Measurements from ENCODE around the gene KANSL1. TPM values are rescaled to one million over a fixed set of nuclear protein-coding genes. Genes with fewer than 3 reads are reported as not detected.

Gene KANSL1
- total and polyA plus RNA-seq, 7 experiments from 2014 or later: 17.4 to 230 (median 163) TPM

DNA sequence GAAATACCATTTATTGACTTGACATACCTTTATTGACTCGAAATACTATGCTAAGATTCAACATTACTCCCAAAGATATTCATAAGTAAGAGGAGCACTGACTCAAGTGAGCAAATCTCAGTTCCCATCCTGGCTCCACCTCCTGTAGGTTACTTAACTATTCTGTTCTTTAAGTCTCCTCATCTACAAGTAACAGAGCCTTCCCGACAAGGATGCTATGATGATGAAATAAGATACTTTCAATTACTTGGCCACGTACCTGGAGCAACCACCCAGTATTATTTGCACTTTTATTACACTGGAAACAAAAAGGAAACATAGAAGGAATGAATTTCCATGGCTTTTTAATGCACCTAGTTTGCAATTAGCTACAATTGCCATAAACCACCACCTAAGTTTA is 16.3 kb downstream of the KANSL1 start:
- peak overlapping the region in 6 of 9 donors; percentile 13 to 68 (median 50) for H3K27ac Mint-ChIP-seq
- POLR2A ChIA-PET: interaction anchor here (1.2 to 1.3 kb wide), 2 partner anchors 8 to 16 kb away, joined by 3 to 5 read pairs; partner anchors contain the start of gene KANSL1

GRCh38 chr17:46175891-46176290 is 17.3 kb downstream of the KANSL1 start:
- Mint-ChIP-seq H3K4me3 (peak overlapping the region in 8 of 10 donors; percentile 10 to 98 (median 36)), H3K27ac (peak overlapping the region in 7 of 9 donors; percentile 3 to 68 (median 52)), H3K4me1 (peaks cover 61 to 100% (median 94%) of the 10 kb centered on the region in 7 donors), H3K27me3 (no peaks in the 10 kb centered on the region), H3K36me3 (peaks cover 6 to 35% (median 20%) of the 10 kb centered on the region in 5 donors), H3K9me3 (no peaks in the 10 kb centered on the region)
- ChIA-PET POLR2A (interaction anchor here (0.6 to 1.2 kb wide), 4 partner anchors 9 to 146 kb away, joined by 3 to 5 read pairs (median 4); no protein-coding TSS in a partner anchor), CTCF (interaction anchor here (0.5 to 0.6 kb wide), 2 partner anchors 112 to 913 kb away, joined by 3 read pairs; no protein-coding TSS in a partner anchor)
- intact Hi-C loops (cut with micrococcal nuclease): loop anchor here (1.0 to 5.0 kb wide), 4 partner anchors 8 to 54 kb away; no protein-coding TSS in a partner anchor
- H3K27me3 ChIP-seq (ENCODE audit: control insufficient read depth in 2 of 2, insufficient read depth in 2 of 2, low read length in 2 of 2): no peaks in the 10 kb centered on the region
- peaks cover 62 to 73% of the 10 kb centered on the region in 2 donors for H3K4me1 ChIP-seq (ENCODE audit: control insufficient read depth in 2 of 2, insufficient read depth in 2 of 2, low read length in 2 of 2)
- peaks cover 0 to 14% (median 11%) of the 10 kb centered on the region in 3 experiments for H3K36me3 ChIP-seq (ENCODE audit: control insufficient read depth in 2 of 3, insufficient read depth in 3 of 3, low read length in 3 of 3)
- DNase-seq (no peak), ATAC-seq (no peak)
- no peaks in the 10 kb centered on the region for H3K9me3 ChIP-seq (ENCODE audit: control insufficient read depth in 2 of 3, low read length in 3 of 3)
- H3K27ac ChIP-seq (ENCODE audit: low read depth, low read length): no peak overlapping the region
- H3K4me3 ChIP-seq (ENCODE audit: low read length): no peak overlapping the region

More for the DNA sequence above, 16.3 kb downstream of the KANSL1 start:
- no peak overlapping the region for H3K27ac ChIP-seq (ENCODE audit: low read depth, low read length)
- Mint-ChIP-seq H3K4me3 (peak overlapping the region in 9 of 10 donors; percentile 12 to 98 (median 48)), H3K9me3 (peaks cover 0 to 1% (median 0%) of the 10 kb centered on the region in 11 donors), H3K36me3 (peaks cover 0 to 29% (median 12%) of the 10 kb centered on the region in 5 donors), H3K27me3 (no peaks in the 10 kb centered on the region), H3K4me1 (peaks cover 66 to 100% (median 94%) of the 10 kb centered on the region in 7 donors)
- CTCF ChIA-PET: interaction anchor here (2.4 kb wide), 1 partner anchor 36 kb away, joined by 7 read pairs; no protein-coding TSS in a partner anchor
- no peak overlapping the region for H3K4me3 ChIP-seq (ENCODE audit: low read length)
- H3K27me3 ChIP-seq (ENCODE audit: control insufficient read depth in 2 of 2, insufficient read depth in 2 of 2, low read length in 2 of 2): no peaks in the 10 kb centered on the region
- ATAC-seq (no peak), DNase-seq (no peak)
- H3K4me1 ChIP-seq (ENCODE audit: control insufficient read depth in 2 of 2, insufficient read depth in 2 of 2, low read length in 2 of 2): peaks cover 71 to 72% of the 10 kb centered on the region in 2 donors
- H3K36me3 ChIP-seq (ENCODE audit: control insufficient read depth in 2 of 3, insufficient read depth in 3 of 3, low read length in 3 of 3): peaks cover 0 to 3% (median 2%) of the 10 kb centered on the region in 3 experiments
- intact Hi-C loops (cut with micrococcal nuclease): loop anchor here (1.0 to 5.0 kb wide), 4 partner anchors 7 to 55 kb away; no protein-coding TSS in a partner anchor
- no peaks in the 10 kb centered on the region for H3K9me3 ChIP-seq (ENCODE audit: control insufficient read depth in 2 of 3, low read length in 3 of 3)

- Mint-ChIP-seq H3K36me3 (peaks cover 12 to 45% (median 25%) of the 10 kb centered on the region in 5 donors), H3K4me3 (peak overlapping the region in 8 of 10 donors; percentile 14 to 53 (median 26)), H3K27me3 (no peaks in the 10 kb centered on the region), H3K9me3 (no peaks in the 10 kb centered on the region), H3K27ac (peak overlapping the region in 8 of 9 donors; percentile 9 to 86 (median 42)), H3K4me1 (peaks cover 64 to 100% (median 96%) of the 10 kb centered on the region in 7 donors)
- no peaks in the 10 kb centered on the region for H3K27me3 ChIP-seq (ENCODE audit: control insufficient read depth in 2 of 2, insufficient read depth in 2 of 2, low read length in 2 of 2)
- H3K36me3 ChIP-seq (ENCODE audit: control insufficient read depth in 2 of 3, insufficient read depth in 3 of 3, low read length in 3 of 3): peaks cover 4 to 29% (median 18%) of the 10 kb centered on the region in 3 experiments
- ChIA-PET CTCF (interaction anchor here (1.3 kb wide), 1 partner anchor 8 kb away, joined by 6 read pairs; no protein-coding TSS in a partner anchor), POLR2A (interaction anchor here (1.5 to 2.1 kb wide), 4 partner anchors 12 to 25 kb away, joined by 4 to 7 read pairs (median 4); partner anchors contain the start of gene KANSL1)
- intact Hi-C loops (cut with micrococcal nuclease): loop anchor here in 1 of 2 donors (2.0 kb wide), 1 partner anchor 20 kb away; the partner anchor contains the start of gene KANSL1
- no peak for ATAC-seq
- no peaks in the 10 kb centered on the region for H3K9me3 ChIP-seq (ENCODE audit: control insufficient read depth in 2 of 3, low read length in 3 of 3)
- no peak overlapping the region for H3K4me3 ChIP-seq (ENCODE audit: low read length)
- peak overlapping the region; percentile 40 for H3K27ac ChIP-seq (ENCODE audit: low read depth, low read length)
- peaks cover 50 to 75% of the 10 kb centered on the region in 2 donors for H3K4me1 ChIP-seq (ENCODE audit: control insufficient read depth in 2 of 2, insufficient read depth in 2 of 2, low read length in 2 of 2)
- no peak for DNase-seq
Measured at GRCh38 chr17:46173153-46173552, 20.1 kb downstream of the KANSL1 start.

GRCh38 chr17:46171939-46172338 is 21.3 kb downstream of the KANSL1 start:
- H3K27ac ChIP-seq (ENCODE audit: low read depth, low read length): no peak overlapping the region
- H3K36me3 ChIP-seq (ENCODE audit: control insufficient read depth in 2 of 3, insufficient read depth in 3 of 3, low read length in 3 of 3): peaks cover 4 to 29% (median 18%) of the 10 kb centered on the region in 3 experiments
- H3K27me3 ChIP-seq (ENCODE audit: control insufficient read depth in 2 of 2, insufficient read depth in 2 of 2, low read length in 2 of 2): no peaks in the 10 kb centered on the region
- no peak for ATAC-seq
- Mint-ChIP-seq H3K9me3 (no peaks in the 10 kb centered on the region), H3K27me3 (no peaks in the 10 kb centered on the region), H3K4me1 (peaks cover 61 to 100% (median 96%) of the 10 kb centered on the region in 7 donors), H3K36me3 (peaks cover 12 to 46% (median 25%) of the 10 kb centered on the region in 5 donors), H3K4me3 (peak overlapping the region in 9 of 10 donors; percentile 32 to 81 (median 55)), H3K27ac (peak overlapping the region; percentile 41 to 91 (median 86))
- intact Hi-C loops (cut with micrococcal nuclease): loop anchor here in 1 of 2 donors (2.0 kb wide), 2 partner anchors 13 to 21 kb away; partner anchors contain the start of gene KANSL1
- CTCF ChIA-PET: interaction anchor here (1.3 to 1.7 kb wide), 2 partner anchors 9 to 16 kb away, joined by 6 to 11 read pairs; no protein-coding TSS in a partner anchor
- no peaks in the 10 kb centered on the region for H3K9me3 ChIP-seq (ENCODE audit: control insufficient read depth in 2 of 3, low read length in 3 of 3)
- H3K4me3 ChIP-seq (ENCODE audit: low read length): no peak overlapping the region
- POLR2A ChIA-PET: interaction anchor here (1.4 to 2.1 kb wide), 3 partner anchors 16 to 27 kb away, joined by 4 to 7 read pairs (median 5); partner anchors contain the start of gene KANSL1
- peaks cover 45 to 69% of the 10 kb centered on the region in 2 donors for H3K4me1 ChIP-seq (ENCODE audit: control insufficient read depth in 2 of 2, insufficient read depth in 2 of 2, low read length in 2 of 2)
- no peak for DNase-seq

DNA sequence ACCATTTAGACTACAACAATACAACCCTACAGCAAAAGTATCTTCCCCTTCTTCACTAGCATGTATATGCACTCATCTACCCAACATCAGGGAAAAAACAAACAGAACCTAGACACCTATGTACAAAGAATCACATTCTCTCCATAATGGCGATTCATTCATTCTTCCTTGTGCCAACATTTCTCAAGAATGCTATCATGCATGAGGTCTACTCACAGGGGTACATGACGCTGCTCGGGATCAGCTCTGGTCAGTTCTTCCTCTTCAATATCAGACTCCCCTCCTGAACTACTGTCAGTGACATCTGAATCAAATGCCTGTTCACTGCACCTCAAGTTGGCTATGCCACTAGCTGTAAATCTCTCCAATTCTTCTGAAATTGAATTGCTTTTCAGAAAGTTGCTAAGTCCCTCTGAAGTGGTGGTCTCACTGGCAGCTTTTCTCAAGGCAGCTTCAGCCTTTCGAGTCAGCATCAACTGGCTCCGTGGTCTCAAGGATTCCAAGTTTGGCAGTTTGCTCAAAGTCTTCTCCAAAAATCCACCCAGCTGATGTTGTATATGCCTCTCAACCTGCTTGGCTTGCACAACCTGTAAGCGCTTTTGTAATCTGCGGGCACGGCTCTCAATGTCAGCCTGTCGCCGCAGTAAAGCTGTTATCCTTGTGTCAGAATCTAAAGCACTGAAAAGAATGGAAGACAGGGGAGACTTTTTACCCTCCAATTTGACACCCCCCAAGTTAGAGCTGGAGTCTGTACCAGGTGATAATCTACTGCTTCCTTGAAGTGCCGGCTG is 22.4 kb downstream of the KANSL1 start:
- H3K27ac Mint-ChIP-seq: peak overlapping the region in 8 of 9 donors; percentile 1 to 91 (median 40)
- H3K36me3 Mint-ChIP-seq: peaks cover 12 to 47% (median 23%) of the 10 kb centered on the region in 5 donors
- ChIA-PET POLR2A (interaction anchor here (1.4 kb wide), 1 partner anchor 17 kb away, joined by 5 read pairs; no protein-coding TSS in a partner anchor), CTCF (interaction anchor here (0.5 to 1.7 kb wide), 3 partner anchors 17 to 126 kb away, joined by 3 to 11 read pairs (median 3); no protein-coding TSS in a partner anchor)
- H3K36me3 ChIP-seq (ENCODE audit: control insufficient read depth in 2 of 3, insufficient read depth in 3 of 3, low read length in 3 of 3): peaks cover 4 to 29% (median 18%) of the 10 kb centered on the region in 3 experiments
- no peak for DNase-seq
- no peaks in the 10 kb centered on the region for H3K9me3 Mint-ChIP-seq
- H3K27ac ChIP-seq (ENCODE audit: low read depth, low read length): no peak overlapping the region
- no peak for ATAC-seq
- peaks cover 57 to 96% (median 91%) of the 10 kb centered on the region in 7 donors for H3K4me1 Mint-ChIP-seq
- H3K4me3 Mint-ChIP-seq: peak overlapping the region in 9 of 10 donors; percentile 0 to 76 (median 33)
- no peak overlapping the region for H3K4me3 ChIP-seq (ENCODE audit: low read length)
- no peaks in the 10 kb centered on the region for H3K27me3 ChIP-seq (ENCODE audit: control insufficient read depth in 2 of 2, insufficient read depth in 2 of 2, low read length in 2 of 2)
- H3K27me3 Mint-ChIP-seq: no peaks in the 10 kb centered on the region
- H3K4me1 ChIP-seq (ENCODE audit: control insufficient read depth in 2 of 2, insufficient read depth in 2 of 2, low read length in 2 of 2): peaks cover 34 to 60% of the 10 kb centered on the region in 2 donors
- intact Hi-C loops (cut with micrococcal nuclease): loop anchor here in 1 of 2 donors (1.0 to 2.0 kb wide), 2 partner anchors 11 to 14 kb away; no protein-coding TSS in a partner anchor
- no peaks in the 10 kb centered on the region for H3K9me3 ChIP-seq (ENCODE audit: control insufficient read depth in 2 of 3, low read length in 3 of 3)
